Liver (tissue), 9 donors: ENCODE measurements around the gene SUSD5. TPM values are rescaled to one million over a fixed set of nuclear protein-coding genes. Genes with fewer than 3 reads are reported as not detected.

Source experiments
- DNase-seq: peaks from one replicate; pipeline ENCODE4 v3.0.0-alpha.2; 2017; ENCODE audit warnings: low spot score
- H3K27ac ChIP-seq, 2 donors: one replicate each; pipeline ENCODE4 v1.7.0; 2013; ENCODE audit warnings: inconsistent platforms in 2 of 2, low read length in 2 of 2, control low read depth in 1 of 2, low read depth in 1 of 2, mild to moderate bottlenecking in 1 of 2
- H3K27me3 ChIP-seq, 4 donors: one replicate each; pipeline versions ENCODE4 v1.6.1 to v1.7.0; 2013; ENCODE audit warnings: low read length in 3 of 4, inconsistent platforms in 1 of 4, mild to moderate bottlenecking in 1 of 4, moderate library complexity in 1 of 4; ENCODE audit not compliant: control insufficient read depth in 4 of 4, insufficient read depth in 4 of 4
- H3K36me3 ChIP-seq, 4 donors: one replicate each; pipeline versions ENCODE4 v1.6.1 to v1.7.0; 2013; ENCODE audit warnings: low read length in 3 of 4, mild to moderate bottlenecking in 3 of 4, low read depth in 1 of 4, moderate library complexity in 1 of 4; ENCODE audit not compliant: control insufficient read depth in 4 of 4, insufficient read depth in 3 of 4
- H3K4me1 ChIP-seq, 4 donors: one replicate each; pipeline versions ENCODE4 v1.6.1 to v1.7.0; 2013; ENCODE audit warnings: low read length in 3 of 4, mild to moderate bottlenecking in 3 of 4, moderate library complexity in 1 of 4; ENCODE audit not compliant: control insufficient read depth in 4 of 4, insufficient read depth in 4 of 4
- H3K4me3 ChIP-seq, 3 donors: one replicate each; pipeline versions ENCODE4 v1.6.1 to v1.7.0; 2013; ENCODE audit warnings: low read length in 3 of 3, control low read depth in 1 of 3, low read depth in 1 of 3, mild to moderate bottlenecking in 1 of 3
- H3K9ac ChIP-seq, 2 donors: one replicate each; pipeline ENCODE4 v1.7.0; 2013; ENCODE audit warnings: low read length in 2 of 2, mild to moderate bottlenecking in 2 of 2, moderate library complexity in 2 of 2, control low read depth in 1 of 2, low read depth in 1 of 2
- H3K9me3 ChIP-seq, 4 donors: one replicate each; pipeline versions ENCODE4 v1.6.1 to v1.7.0; 2013; ENCODE audit warnings: low read length in 3 of 4; ENCODE audit not compliant: control insufficient read depth in 4 of 4
- EGR1 ChIP-seq, 2 donors: IDR thresholded peaks; 2 replicates each; pipeline ENCODE4 v1.6.1; 2016 to 2018; ENCODE audit warnings: antibody characterized with exemption in 2 of 2, low read depth in 2 of 2
- FOXA1 ChIP-seq: IDR thresholded peaks from 2 replicates; pipeline ENCODE4 v1.6.1; 2016; ENCODE audit warnings: antibody characterized with exemption
- FOXA2 ChIP-seq: IDR thresholded peaks from 2 replicates; pipeline ENCODE4 v1.6.1; 2016; ENCODE audit warnings: antibody characterized with exemption
- HNF4G ChIP-seq: IDR thresholded peaks from 2 replicates; pipeline ENCODE4 v1.6.1; 2016; ENCODE audit warnings: antibody characterized with exemption
- RAD21 ChIP-seq, 2 donors: IDR thresholded peaks; 2 replicates each; pipeline ENCODE4 v1.6.1; 2016; ENCODE audit warnings: antibody characterized with exemption in 2 of 2, mild to moderate bottlenecking in 2 of 2
- RXRA ChIP-seq, 2 donors: IDR thresholded peaks; 2 replicates each; pipeline ENCODE4 v1.6.1; 2017 to 2018; ENCODE audit warnings: antibody characterized with exemption in 2 of 2, mild to moderate bottlenecking in 1 of 2
- SP1 ChIP-seq: IDR thresholded peaks from 2 replicates; pipeline ENCODE4 v1.6.1; 2018; ENCODE audit warnings: antibody characterized with exemption, mild to moderate bottlenecking
- TAF1 ChIP-seq: conservative IDR thresholded peaks from 2 replicates; pipeline ENCODE4 v1.6.1; 2016; ENCODE audit warnings: antibody characterized with exemption, mild to moderate bottlenecking
- YY1 ChIP-seq: IDR thresholded peaks from 2 replicates; pipeline ENCODE4 v1.6.1; 2016; ENCODE audit warnings: antibody characterized with exemption, mild to moderate bottlenecking
- WGBS: extraction: QIAGEN DNeasy Blood & Tissue Kit; methylation state at CpG from one replicate; pipeline ENCODE4 v1.1.7; 2013; 5-methylcytosine and 5-hydroxymethylcytosine counted together
- polyA plus RNA-seq, 2 donors: library from polyadenylated mRNA; stranded (reverse) in 1 of 2; unstranded in 1 of 2; fragments of 200-250 nt in 1 of 2; fragments of >200 nt in 1 of 2; fragmentation: Nextera tagmentation in 1 of 2; extraction: Ambion mirVana in 1 of 2; gene quantifications; one replicate each; pipeline versions ENCODE4 v1.2.1 to v1.2.3, GENCODE V29; 2013 to 2015
- total RNA-seq, 2 donors: library from RNA; depleted of rRNA; stranded (reverse); fragments of >200 nt; gene quantifications; one replicate each; pipeline ENCODE4 v1.2.3, GENCODE V29; 2014
- TF ChIP-seq, protein P1 (sequence below): fragments of 150-350 bp; IDR thresholded peaks from 2 replicates; pipeline ENCODE4 v1.5.1; 2017; ENCODE audit warnings: improper control_type of control experiment, low read depth, low read length; ENCODE audit not compliant: missing input control
- TF ChIP-seq, protein P2 (sequence below): IDR thresholded peaks from 2 replicates; pipeline ENCODE4 v1.6.1; 2016; ENCODE audit warnings: antibody characterized with exemption
- TF ChIP-seq, protein P3 (sequence below): IDR thresholded peaks from 2 replicates; pipeline ENCODE4 v1.6.1; 2016; ENCODE audit warnings: antibody characterized with exemption, mild to moderate bottlenecking
- TF ChIP-seq, protein P4 (sequence below): IDR thresholded peaks from 2 replicates; pipeline ENCODE4 v1.6.1; 2016; ENCODE audit warnings: antibody characterized with exemption
- donor health status: healthy.
- donor health status: healthy.
- donor health status: healthy.
- donor health status: healthy.
- donor health status: healthy.

The SUSD5 gene
- total and polyA plus RNA-seq, 4 donors, result 0.08 to 0.21 (median 0.18) TPM

- no peak overlapping the region for H3K27ac ChIP-seq
Measured at GRCh38 chr3:33187368-33187634, 31.3 kb downstream of the SUSD5 start.

GRCh38 chr3:33186524-33187367 lies 31.9 kb downstream of the SUSD5 start:
- no peaks in the 10 kb centered on the region for H3K4me1 ChIP-seq
- no peaks in the 10 kb centered on the region for H3K36me3 ChIP-seq
- DNase-seq, result no peak
- TF ChIP-seq RAD21 (IDR thresholded peaks at IDR 0.05) (no peak), FOXA2 (no peak), EGR1 (IDR thresholded peaks at IDR 0.05; ENCODE audit: low read depth in 2 of 2) (no peak), SP1 (no peak), YY1 (no peak), RXRA (IDR thresholded peaks at IDR 0.05) (no peak), FOXA1 (no peak), HNF4G (no peak)
- TF ChIP-seq, protein P1, sequence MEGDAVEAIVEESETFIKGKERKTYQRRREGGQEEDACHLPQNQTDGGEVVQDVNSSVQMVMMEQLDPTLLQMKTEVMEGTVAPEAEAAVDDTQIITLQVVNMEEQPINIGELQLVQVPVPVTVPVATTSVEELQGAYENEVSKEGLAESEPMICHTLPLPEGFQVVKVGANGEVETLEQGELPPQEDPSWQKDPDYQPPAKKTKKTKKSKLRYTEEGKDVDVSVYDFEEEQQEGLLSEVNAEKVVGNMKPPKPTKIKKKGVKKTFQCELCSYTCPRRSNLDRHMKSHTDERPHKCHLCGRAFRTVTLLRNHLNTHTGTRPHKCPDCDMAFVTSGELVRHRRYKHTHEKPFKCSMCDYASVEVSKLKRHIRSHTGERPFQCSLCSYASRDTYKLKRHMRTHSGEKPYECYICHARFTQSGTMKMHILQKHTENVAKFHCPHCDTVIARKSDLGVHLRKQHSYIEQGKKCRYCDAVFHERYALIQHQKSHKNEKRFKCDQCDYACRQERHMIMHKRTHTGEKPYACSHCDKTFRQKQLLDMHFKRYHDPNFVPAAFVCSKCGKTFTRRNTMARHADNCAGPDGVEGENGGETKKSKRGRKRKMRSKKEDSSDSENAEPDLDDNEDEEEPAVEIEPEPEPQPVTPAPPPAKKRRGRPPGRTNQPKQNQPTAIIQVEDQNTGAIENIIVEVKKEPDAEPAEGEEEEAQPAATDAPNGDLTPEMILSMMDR, result no peak
- TF ChIP-seq, protein P2, sequence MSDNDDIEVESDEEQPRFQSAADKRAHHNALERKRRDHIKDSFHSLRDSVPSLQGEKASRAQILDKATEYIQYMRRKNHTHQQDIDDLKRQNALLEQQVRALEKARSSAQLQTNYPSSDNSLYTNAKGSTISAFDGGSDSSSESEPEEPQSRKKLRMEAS, result no peak
- TF ChIP-seq, protein P3, sequence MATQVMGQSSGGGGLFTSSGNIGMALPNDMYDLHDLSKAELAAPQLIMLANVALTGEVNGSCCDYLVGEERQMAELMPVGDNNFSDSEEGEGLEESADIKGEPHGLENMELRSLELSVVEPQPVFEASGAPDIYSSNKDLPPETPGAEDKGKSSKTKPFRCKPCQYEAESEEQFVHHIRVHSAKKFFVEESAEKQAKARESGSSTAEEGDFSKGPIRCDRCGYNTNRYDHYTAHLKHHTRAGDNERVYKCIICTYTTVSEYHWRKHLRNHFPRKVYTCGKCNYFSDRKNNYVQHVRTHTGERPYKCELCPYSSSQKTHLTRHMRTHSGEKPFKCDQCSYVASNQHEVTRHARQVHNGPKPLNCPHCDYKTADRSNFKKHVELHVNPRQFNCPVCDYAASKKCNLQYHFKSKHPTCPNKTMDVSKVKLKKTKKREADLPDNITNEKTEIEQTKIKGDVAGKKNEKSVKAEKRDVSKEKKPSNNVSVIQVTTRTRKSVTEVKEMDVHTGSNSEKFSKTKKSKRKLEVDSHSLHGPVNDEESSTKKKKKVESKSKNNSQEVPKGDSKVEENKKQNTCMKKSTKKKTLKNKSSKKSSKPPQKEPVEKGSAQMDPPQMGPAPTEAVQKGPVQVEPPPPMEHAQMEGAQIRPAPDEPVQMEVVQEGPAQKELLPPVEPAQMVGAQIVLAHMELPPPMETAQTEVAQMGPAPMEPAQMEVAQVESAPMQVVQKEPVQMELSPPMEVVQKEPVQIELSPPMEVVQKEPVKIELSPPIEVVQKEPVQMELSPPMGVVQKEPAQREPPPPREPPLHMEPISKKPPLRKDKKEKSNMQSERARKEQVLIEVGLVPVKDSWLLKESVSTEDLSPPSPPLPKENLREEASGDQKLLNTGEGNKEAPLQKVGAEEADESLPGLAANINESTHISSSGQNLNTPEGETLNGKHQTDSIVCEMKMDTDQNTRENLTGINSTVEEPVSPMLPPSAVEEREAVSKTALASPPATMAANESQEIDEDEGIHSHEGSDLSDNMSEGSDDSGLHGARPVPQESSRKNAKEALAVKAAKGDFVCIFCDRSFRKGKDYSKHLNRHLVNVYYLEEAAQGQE, result no peak
- TF ChIP-seq, protein P4, sequence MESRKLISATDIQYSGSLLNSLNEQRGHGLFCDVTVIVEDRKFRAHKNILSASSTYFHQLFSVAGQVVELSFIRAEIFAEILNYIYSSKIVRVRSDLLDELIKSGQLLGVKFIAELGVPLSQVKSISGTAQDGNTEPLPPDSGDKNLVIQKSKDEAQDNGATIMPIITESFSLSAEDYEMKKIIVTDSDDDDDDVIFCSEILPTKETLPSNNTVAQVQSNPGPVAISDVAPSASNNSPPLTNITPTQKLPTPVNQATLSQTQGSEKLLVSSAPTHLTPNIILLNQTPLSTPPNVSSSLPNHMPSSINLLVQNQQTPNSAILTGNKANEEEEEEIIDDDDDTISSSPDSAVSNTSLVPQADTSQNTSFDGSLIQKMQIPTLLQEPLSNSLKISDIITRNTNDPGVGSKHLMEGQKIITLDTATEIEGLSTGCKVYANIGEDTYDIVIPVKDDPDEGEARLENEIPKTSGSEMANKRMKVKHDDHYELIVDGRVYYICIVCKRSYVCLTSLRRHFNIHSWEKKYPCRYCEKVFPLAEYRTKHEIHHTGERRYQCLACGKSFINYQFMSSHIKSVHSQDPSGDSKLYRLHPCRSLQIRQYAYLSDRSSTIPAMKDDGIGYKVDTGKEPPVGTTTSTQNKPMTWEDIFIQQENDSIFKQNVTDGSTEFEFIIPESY, result no peak
- H3K27ac ChIP-seq, result no peak overlapping the region
- no peak overlapping the region for H3K9ac ChIP-seq
- H3K9me3 ChIP-seq, result no peaks in the 10 kb centered on the region
- no peaks in the 10 kb centered on the region for H3K27me3 ChIP-seq
- 93% methylated on average over 13 of the region's 13 CpGs for WGBS
- no peak overlapping the region for H3K4me3 ChIP-seq

More at GRCh38 chr3:33187368-33187634, 31.3 kb downstream of the SUSD5 start:
- Histone ChIP-seq H3K27me3 (no peaks in the 10 kb centered on the region), H3K4me1 (no peaks in the 10 kb centered on the region), H3K9ac (no peak overlapping the region), H3K9me3 (no peaks in the 10 kb centered on the region), H3K36me3 (no peaks in the 10 kb centered on the region), H3K4me3 (no peak overlapping the region)
- 94% methylated on average over 3 of the region's 3 CpGs for WGBS
- no peak for TF ChIP-seq RXRA (IDR thresholded peaks at IDR 0.05)
- TF ChIP-seq TAF1, result no peak
- no peak for DNase-seq
